HUES48 (cell line): ENCODE measurements around the gene ANKRD13C.

ENCODE experiments used
- H3K27ac ChIP-seq: one replicate; pipeline ENCODE4 v1.7.0; 2013; ENCODE audit warnings: low read depth, low read length, inconsistent platforms
- H3K27me3 ChIP-seq: 2 replicates; pipeline ENCODE4 v1.6.1; 2013; ENCODE audit warnings: mild to moderate bottlenecking, low read length; ENCODE audit not compliant: control insufficient read depth, insufficient read depth
- H3K36me3 ChIP-seq: 2 replicates; pipeline ENCODE4 v1.6.1; 2013; ENCODE audit warnings: low read length; ENCODE audit not compliant: control insufficient read depth, insufficient read depth
- H3K4me1 ChIP-seq: 2 replicates; pipeline ENCODE4 v1.6.1; 2013; ENCODE audit warnings: mild to moderate bottlenecking, low read length; ENCODE audit not compliant: control insufficient read depth, insufficient read depth
- H3K4me3 ChIP-seq: 2 replicates; pipeline ENCODE4 v1.5.1; 2013; ENCODE audit warnings: mild to moderate bottlenecking, low read depth, low read length
- H3K9ac ChIP-seq: 2 replicates; pipeline ENCODE4 v1.6.1; 2013; ENCODE audit warnings: mild to moderate bottlenecking, low read depth, low read length, moderate library complexity
- H3K9me3 ChIP-seq: 2 replicates; pipeline ENCODE4 v1.6.1; 2013; ENCODE audit warnings: low read length; ENCODE audit not compliant: control insufficient read depth, insufficient read depth

ANKRD13C gene, protein sequence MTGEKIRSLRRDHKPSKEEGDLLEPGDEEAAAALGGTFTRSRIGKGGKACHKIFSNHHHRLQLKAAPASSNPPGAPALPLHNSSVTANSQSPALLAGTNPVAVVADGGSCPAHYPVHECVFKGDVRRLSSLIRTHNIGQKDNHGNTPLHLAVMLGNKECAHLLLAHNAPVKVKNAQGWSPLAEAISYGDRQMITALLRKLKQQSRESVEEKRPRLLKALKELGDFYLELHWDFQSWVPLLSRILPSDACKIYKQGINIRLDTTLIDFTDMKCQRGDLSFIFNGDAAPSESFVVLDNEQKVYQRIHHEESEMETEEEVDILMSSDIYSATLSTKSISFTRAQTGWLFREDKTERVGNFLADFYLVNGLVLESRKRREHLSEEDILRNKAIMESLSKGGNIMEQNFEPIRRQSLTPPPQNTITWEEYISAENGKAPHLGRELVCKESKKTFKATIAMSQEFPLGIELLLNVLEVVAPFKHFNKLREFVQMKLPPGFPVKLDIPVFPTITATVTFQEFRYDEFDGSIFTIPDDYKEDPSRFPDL

DNA sequence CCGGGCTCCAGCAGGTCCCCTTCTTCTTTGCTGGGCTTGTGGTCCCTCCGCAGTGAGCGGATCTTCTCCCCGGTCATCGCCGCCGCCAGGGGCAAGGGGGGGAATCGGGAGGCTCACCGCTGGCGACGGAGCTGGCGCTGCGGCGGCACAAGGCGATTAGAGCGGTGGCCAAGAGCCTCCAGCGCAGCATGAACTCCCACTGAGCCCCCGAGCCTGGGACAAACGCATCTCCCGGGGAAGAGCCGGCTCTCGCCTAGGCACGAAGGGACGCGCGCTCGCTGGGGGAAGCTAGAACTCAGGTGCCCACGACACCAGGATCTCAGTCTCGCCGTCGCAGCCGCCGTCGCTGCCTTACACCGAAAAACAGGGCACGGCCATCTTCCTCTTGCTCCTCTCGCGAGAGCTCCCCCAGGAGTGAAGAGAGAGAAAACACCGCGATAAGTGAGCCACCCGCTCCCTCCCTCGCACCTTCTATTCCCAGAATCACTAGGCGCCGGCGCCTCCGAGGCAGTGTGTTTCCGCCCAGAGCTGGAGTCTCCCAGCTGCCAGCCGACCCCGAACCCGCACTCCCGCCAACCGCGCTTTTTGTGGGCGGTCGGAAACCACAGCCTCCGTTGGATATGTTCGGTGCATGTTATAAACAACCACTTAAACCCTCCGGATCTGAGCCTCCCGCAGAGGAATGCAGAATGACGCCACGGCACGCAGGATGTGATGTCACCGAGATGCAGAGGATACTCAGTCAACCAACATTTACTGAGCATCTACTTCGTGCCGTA lies at the start of gene ANKRD13C:
Gene ANKRD13C (minus strand): TSS at position 391 of the 779 bp plus-strand sequence. CDS start 314 bp downstream, at position 77.
- Histone ChIP-seq H3K27ac (peak within 1 kb of the TSS; percentile 97), H3K9me3 (no peaks in the 10 kb centered on the region), H3K4me1 (no peaks in the 10 kb centered on the region), H3K36me3 (peaks cover 3% of the 10 kb centered on the region; the same call in 1 of the 2 replicates), H3K4me3 (peak within 1 kb of the TSS; percentile 80), H3K9ac (peak within 1 kb of the TSS; percentile 94), H3K27me3 (no peaks in the 10 kb centered on the region)

DNA sequence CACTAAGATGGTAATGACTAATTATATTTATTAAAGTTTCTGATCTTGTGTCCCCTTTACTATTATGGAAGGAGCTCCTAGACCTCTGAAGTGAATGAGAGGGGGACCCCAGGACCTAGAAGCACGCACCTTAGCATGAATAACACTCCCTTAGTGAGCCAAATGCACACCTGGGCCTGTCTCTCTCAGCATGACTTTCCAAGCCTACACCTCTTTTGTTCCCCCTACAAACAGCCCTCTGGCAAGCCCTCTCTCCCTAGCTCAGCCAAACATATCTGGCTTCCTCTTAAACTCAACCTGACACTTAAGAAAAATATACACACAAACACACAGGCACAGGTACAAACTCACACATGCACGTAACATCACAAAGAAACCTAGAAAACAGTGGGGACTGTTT lies 49.2 kb upstream of the ANKRD13C start:
- no peaks in the 10 kb centered on the region for H3K27me3 ChIP-seq
- no peak overlapping the region for H3K4me3 ChIP-seq
- H3K36me3 ChIP-seq = no peaks in the 10 kb centered on the region
- no peak overlapping the region for H3K27ac ChIP-seq
- H3K9me3 ChIP-seq = no peaks in the 10 kb centered on the region
- peaks cover 6% of the 10 kb centered on the region for H3K4me1 ChIP-seq
- H3K9ac ChIP-seq = no peak overlapping the region

DNA sequence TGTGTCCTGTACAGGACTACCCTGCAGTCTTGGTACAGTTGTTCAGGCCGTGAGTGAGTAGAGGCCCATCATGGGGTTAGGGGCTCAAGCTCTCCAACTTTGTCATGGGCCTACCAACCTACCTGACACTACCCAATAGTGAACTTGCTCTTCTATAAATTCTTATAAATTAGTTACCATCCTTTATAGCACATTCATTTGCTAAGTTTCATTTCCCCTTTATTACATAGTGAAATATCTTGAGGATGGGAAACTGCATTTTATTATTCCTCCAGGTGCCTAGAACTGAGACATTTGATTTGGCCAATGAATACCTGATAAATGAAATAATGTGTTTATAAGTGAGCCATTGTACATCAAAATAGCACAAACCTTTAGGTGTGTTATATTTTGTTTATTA lies 47.5 kb upstream of the ANKRD13C start:
- Histone ChIP-seq H3K27ac (no peak overlapping the region), H3K9ac (no peak overlapping the region), H3K36me3 (no peaks in the 10 kb centered on the region), H3K4me3 (no peak overlapping the region), H3K4me1 (peaks cover 6% of the 10 kb centered on the region), H3K27me3 (no peaks in the 10 kb centered on the region), H3K9me3 (no peaks in the 10 kb centered on the region)

DNA sequence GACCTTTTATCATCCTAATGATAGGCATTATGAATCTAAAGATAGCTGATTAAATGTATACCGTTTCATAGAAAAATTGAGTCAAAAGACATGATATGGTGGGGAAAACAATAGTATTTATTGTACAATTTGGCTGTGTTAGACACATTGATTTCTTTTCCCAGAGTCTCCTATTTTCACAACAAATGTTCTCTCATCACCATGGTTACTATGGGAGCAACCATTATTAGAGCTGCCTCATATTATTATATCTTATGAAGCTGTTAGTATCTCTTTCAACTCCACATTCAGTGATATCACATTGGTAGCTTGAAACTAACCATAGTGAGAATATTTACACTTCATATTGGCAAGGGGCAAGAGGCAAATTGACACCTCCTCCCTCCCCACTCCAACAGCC lies 45.8 kb upstream of the ANKRD13C start:
- Histone ChIP-seq H3K36me3 (no peaks in the 10 kb centered on the region), H3K4me1 (peaks cover 6% of the 10 kb centered on the region), H3K4me3 (no peak overlapping the region), H3K9ac (no peak overlapping the region), H3K9me3 (no peaks in the 10 kb centered on the region), H3K27me3 (no peaks in the 10 kb centered on the region), H3K27ac (no peak overlapping the region)

DNA sequence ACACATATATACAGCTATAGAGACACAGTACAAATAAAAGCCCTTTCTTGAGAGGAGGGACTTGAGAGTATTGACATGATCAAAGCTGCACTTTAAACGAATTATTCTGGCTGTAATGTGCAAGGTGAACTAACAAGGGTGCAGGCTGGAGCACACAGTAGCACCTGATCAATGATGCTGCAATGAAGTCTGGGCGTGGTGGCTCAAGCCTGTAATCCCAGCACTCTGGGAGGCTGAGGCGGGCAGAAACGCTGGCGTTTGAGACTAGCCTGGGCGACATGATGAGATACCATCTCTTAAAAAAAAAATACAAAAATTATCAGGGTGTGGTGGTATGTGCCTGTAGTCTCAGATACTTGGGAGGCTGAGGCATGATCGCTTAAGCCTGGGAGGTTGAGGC lies 42.5 kb upstream of the ANKRD13C start:
- Histone ChIP-seq H3K27me3 (no peaks in the 10 kb centered on the region), H3K9ac (no peak overlapping the region), H3K36me3 (no peaks in the 10 kb centered on the region), H3K9me3 (no peaks in the 10 kb centered on the region), H3K27ac (no peak overlapping the region), H3K4me1 (no peaks in the 10 kb centered on the region), H3K4me3 (no peak overlapping the region)

DNA sequence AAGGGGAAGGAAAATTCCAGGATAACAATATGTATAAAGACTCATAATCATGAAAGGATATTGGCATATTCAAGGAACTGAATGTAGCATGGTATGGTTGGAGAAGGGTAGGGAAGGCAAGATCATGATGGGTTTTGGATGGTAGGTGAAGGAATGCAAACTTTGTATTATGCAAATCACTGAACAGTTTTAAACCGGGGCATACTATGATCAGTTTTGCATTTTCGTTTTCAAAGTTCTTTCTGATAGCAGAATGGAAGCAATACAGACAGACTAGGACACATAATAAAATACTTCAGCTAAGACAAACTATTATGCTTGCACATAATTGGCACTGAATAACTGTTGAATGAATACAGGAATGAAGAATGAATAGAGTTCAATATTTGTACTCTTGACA lies 42.1 kb upstream of the ANKRD13C start:
- no peaks in the 10 kb centered on the region for H3K9me3 ChIP-seq
- no peak overlapping the region for H3K4me3 ChIP-seq
- no peaks in the 10 kb centered on the region for H3K27me3 ChIP-seq
- no peaks in the 10 kb centered on the region for H3K36me3 ChIP-seq
- no peak overlapping the region for H3K9ac ChIP-seq
- H3K27ac ChIP-seq = no peak overlapping the region
- H3K4me1 ChIP-seq = no peaks in the 10 kb centered on the region

DNA sequence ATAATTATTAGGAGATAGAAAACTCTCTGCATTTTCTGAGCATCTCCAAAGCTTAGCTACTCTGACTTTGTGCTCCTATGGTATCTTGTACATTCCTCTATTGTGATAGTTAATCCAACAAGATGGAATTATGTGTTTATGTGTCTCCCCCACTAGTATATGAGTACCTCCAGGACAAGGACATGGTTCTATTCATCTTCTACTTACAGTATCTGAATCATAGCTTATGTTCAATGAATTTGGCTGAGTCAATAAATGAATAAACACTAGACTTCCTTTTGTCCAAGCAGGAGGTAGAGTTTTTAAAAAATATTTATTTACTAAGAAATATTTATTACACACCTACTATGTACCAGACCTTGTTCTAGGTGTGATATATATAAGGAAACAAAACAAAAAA lies 38.1 kb upstream of the ANKRD13C start:
- Histone ChIP-seq H3K4me3 (no peak overlapping the region), H3K9me3 (no peaks in the 10 kb centered on the region), H3K27ac (no peak overlapping the region), H3K9ac (no peak overlapping the region), H3K4me1 (no peaks in the 10 kb centered on the region), H3K36me3 (no peaks in the 10 kb centered on the region), H3K27me3 (no peaks in the 10 kb centered on the region)

DNA sequence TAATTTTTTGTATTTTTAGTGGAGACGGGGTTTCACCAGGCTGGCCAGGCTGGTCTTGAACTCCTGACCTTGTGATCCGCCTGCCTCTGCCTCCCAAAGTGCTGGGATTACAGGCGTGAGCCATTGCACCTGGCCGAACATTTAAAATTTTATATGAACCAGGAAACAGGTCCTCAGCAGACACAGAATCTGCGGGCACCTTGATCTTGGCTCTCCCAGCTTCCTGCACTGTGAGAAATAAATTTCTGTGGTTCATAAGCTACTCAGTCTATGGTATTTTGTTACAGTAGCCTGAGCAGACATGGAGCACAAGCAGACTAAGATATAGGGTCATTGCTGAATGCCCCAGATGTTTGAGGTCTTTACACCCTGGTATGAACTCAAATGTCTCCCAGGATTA lies 33.0 kb upstream of the ANKRD13C start:
- Histone ChIP-seq H3K9ac (no peak overlapping the region), H3K27ac (no peak overlapping the region), H3K36me3 (no peaks in the 10 kb centered on the region), H3K4me3 (no peak overlapping the region), H3K4me1 (no peaks in the 10 kb centered on the region), H3K9me3 (no peaks in the 10 kb centered on the region), H3K27me3 (no peaks in the 10 kb centered on the region)

DNA sequence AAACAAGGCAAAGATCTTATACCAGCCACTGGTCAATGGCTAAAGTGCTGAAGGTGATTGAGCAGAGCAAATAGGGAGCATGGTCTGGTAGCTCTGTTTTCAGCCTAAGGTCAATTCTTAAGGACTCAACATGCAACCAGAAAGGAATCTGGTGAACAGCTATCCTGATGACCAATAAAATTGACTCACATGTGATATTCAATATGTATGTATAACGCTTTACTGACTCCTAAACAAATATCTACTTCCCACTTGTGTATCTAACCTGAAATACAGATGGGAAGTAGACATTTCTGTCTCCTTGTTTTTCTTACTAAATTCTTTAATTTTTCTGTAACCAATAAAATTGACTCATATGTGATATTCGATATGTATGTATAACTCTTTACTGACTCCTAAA lies 31.6 kb upstream of the ANKRD13C start:
- Histone ChIP-seq H3K4me1 (no peaks in the 10 kb centered on the region), H3K4me3 (no peak overlapping the region), H3K9ac (no peak overlapping the region)

DNA sequence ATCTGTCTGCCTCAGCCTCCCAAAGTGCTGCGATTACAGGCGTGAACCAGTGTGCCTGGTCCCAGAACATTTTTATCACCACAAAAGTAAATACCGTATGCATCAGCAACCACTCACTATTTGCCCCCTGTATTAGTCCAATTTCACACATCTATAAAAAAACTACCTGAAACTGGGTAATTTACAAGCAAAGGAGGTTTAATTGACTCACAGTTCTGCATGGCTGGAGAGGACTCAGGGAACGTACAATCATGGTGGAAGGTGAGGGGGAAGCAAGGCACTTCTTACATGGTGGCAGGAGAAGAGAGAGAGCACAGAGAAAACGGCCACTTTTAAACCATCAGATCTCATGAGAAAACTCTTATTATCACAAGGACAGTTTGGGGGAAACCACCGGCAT lies 31.0 kb upstream of the ANKRD13C start:
- Histone ChIP-seq H3K4me1 (no peaks in the 10 kb centered on the region), H3K9me3 (no peaks in the 10 kb centered on the region), H3K27ac (no peak overlapping the region)

More for the DNA sequence above, 31.6 kb upstream of the ANKRD13C start:
- no peaks in the 10 kb centered on the region for H3K27me3 ChIP-seq
- no peaks in the 10 kb centered on the region for H3K36me3 ChIP-seq
- H3K27ac ChIP-seq = no peak overlapping the region
- no peaks in the 10 kb centered on the region for H3K9me3 ChIP-seq

DNA sequence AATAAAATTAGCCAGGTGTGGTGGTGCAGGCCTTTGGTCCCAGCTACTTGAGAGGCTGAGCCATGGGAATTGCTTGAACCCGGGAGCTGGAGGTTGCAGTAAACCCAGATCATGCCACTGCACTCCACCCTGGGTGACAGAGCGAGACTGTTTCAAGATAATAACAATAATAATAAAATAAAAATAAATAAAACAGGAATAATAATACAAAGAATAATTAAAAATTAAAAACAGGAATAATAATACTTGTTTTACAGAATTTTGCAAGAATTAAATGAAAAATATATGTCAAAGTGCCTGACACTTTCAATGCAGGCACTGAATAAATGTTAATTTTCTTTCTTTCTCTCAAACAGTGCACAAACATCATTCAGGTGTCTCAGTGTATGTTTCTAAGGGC lies 30.0 kb upstream of the ANKRD13C start:
- Histone ChIP-seq H3K4me3 (no peak overlapping the region), H3K27ac (no peak overlapping the region), H3K9ac (no peak overlapping the region), H3K9me3 (no peaks in the 10 kb centered on the region), H3K27me3 (no peaks in the 10 kb centered on the region), H3K4me1 (no peaks in the 10 kb centered on the region), H3K36me3 (no peaks in the 10 kb centered on the region)

More for the DNA sequence above, 31.0 kb upstream of the ANKRD13C start:
- Histone ChIP-seq H3K4me3 (no peak overlapping the region), H3K36me3 (no peaks in the 10 kb centered on the region), H3K9ac (no peak overlapping the region), H3K27me3 (no peaks in the 10 kb centered on the region)
